ENCODE data around the gene DHRS4L2.
"Not testable (repeated sequence)": the region's sequence is repeated elsewhere in the genome, so short reads cannot be mapped to it uniquely, and the experiment has no call there.

Gene DHRS4L2

GRCh38 chr14:23970283-23970659 is 18.5 kb upstream of the DHRS4L2 start:
- DNase-seq (ENCODE audit: low read depth in 2 of 3, low spot score in 2 of 3), result not testable (repeated sequence)

GRCh38 chr14:23973178-23973577 is 15.6 kb upstream of the DHRS4L2 start:
- not testable (repeated sequence) for DNase-seq (ENCODE audit: low read depth in 2 of 3, low spot score in 2 of 3)

- DNase-seq (ENCODE audit: low read depth in 2 of 3, low spot score in 2 of 3), result not testable (repeated sequence)
Measured at GRCh38 chr14:23974041-23974440, 14.7 kb upstream of the DHRS4L2 start.

GRCh38 chr14:23977208-23977607 is 11.5 kb upstream of the DHRS4L2 start:
- not testable (repeated sequence) for DNase-seq (ENCODE audit: low read depth in 2 of 3, low spot score in 2 of 3)

- not testable (repeated sequence) for DNase-seq (ENCODE audit: low read depth in 2 of 3, low spot score in 2 of 3)
Measured at GRCh38 chr14:23981951-23982813, 6.5 kb upstream of the DHRS4L2 start.

- DNase-seq (ENCODE audit: low read depth in 2 of 3, low spot score in 2 of 3), result no peak
Measured at GRCh38 chr14:23984891-23985602, 3.7 kb upstream of the DHRS4L2 start.

- not testable (repeated sequence) for DNase-seq (ENCODE audit: low read depth in 2 of 3, low spot score in 2 of 3)
Measured at GRCh38 chr14:23988223-23988606, 514 bp upstream of the DHRS4L2 start.

GRCh38 chr14:23989734-23990445 is 1.2 kb downstream of the DHRS4L2 start:
- DNase-seq (ENCODE audit: low read depth in 2 of 3, low spot score in 2 of 3), result not testable (repeated sequence)

- not testable (repeated sequence) for DNase-seq (ENCODE audit: low read depth in 2 of 3, low spot score in 2 of 3)
Measured at GRCh38 chr14:23990961-23991360, 2.2 kb downstream of the DHRS4L2 start.

- DNase-seq (ENCODE audit: low read depth in 2 of 3, low spot score in 2 of 3), result not testable (repeated sequence)
Measured at GRCh38 chr14:23993042-23993441, 4.3 kb downstream of the DHRS4L2 start.

GRCh38 chr14:23996009-23996408 is 7.3 kb downstream of the DHRS4L2 start:
- not testable (repeated sequence) for DNase-seq (ENCODE audit: low read depth in 2 of 3, low spot score in 2 of 3)

- DNase-seq (ENCODE audit: low read depth in 2 of 3, low spot score in 2 of 3), result not testable (repeated sequence)
Measured at GRCh38 chr14:23996825-23997224, 8.1 kb downstream of the DHRS4L2 start.

- not testable (repeated sequence) for DNase-seq (ENCODE audit: low read depth in 2 of 3, low spot score in 2 of 3)
Measured at GRCh38 chr14:23999640-24000039, 10.9 kb downstream of the DHRS4L2 start.

- DNase-seq (ENCODE audit: low read depth in 2 of 3, low spot score in 2 of 3), result not testable (repeated sequence)
Measured at GRCh38 chr14:24001078-24001477, 12.3 kb downstream of the DHRS4L2 start.

- DNase-seq (ENCODE audit: low read depth in 2 of 3, low spot score in 2 of 3), result not testable (repeated sequence)
Measured at GRCh38 chr14:24001679-24002078, 12.9 kb downstream of the DHRS4L2 start.

GRCh38 chr14:24006471-24006816 is 17.7 kb downstream of the DHRS4L2 start:
- not testable (repeated sequence) for DNase-seq (ENCODE audit: low read depth in 2 of 3, low spot score in 2 of 3)

- DNase-seq (ENCODE audit: low read depth in 2 of 3, low spot score in 2 of 3), result peak; percentile 33 to 52 (median 45)
Measured at GRCh38 chr14:24006817-24007652, 18.3 kb downstream of the DHRS4L2 start.

- no peak for DNase-seq (ENCODE audit: low read depth in 2 of 3, low spot score in 2 of 3)
Measured at GRCh38 chr14:24011051-24011450, 22.3 kb downstream of the DHRS4L2 start.

- DNase-seq (ENCODE audit: low read depth in 2 of 3, low spot score in 2 of 3), result not testable (repeated sequence)
Measured at GRCh38 chr14:24012726-24013273, 24.1 kb downstream of the DHRS4L2 start.
